Esophagus squamous epithelium (tissue), 5 donors: ENCODE measurements around the gene VTCN1. TPM values are rescaled to one million over a fixed set of nuclear protein-coding genes. Genes with fewer than 3 reads are reported as not detected.
A peak's percentile ranks its signal among the peaks of the same experiment; 100 is the strongest.

Experiments used
- DNase-seq: peaks from one replicate; lab custom pipeline; 2025; lab: John Stamatoyannopoulos, UW
- H3K27ac ChIP-seq, 4 donors: fragments of 200-600 bp; sonication (generic); one replicate each; pipeline ENCODE4 v1.5.1; 2016 to 2019; ENCODE audit warnings: mild to moderate bottlenecking in 1 of 4
- H3K27me3 ChIP-seq, 4 donors: fragments of 200-600 bp; sonication (generic); 1 replicate in 3 of 4; 2 replicates in 1 of 4; pipeline versions ENCODE4 v1.5.1 to v1.6.0; 2017 to 2021; ENCODE audit warnings: antibody characterized with exemption in 1 of 4
- H3K36me3 ChIP-seq, 3 donors: fragments of 200-600 bp; sonication (generic); one replicate each; pipeline ENCODE4 v1.5.1; 2016 to 2019
- H3K4me1 ChIP-seq, 3 donors: fragments of 200-600 bp; sonication (generic); one replicate each; pipeline ENCODE4 v1.5.1; 2017 to 2019
- H3K4me3 ChIP-seq, 4 donors: fragments of 200-600 bp; sonication (generic); 1 replicate in 3 of 4; 2 replicates in 1 of 4; pipeline ENCODE4 v1.5.1; 2016 to 2019; ENCODE audit warnings: mild to moderate bottlenecking in 2 of 4, moderate library complexity in 1 of 4
- H3K9me3 ChIP-seq, 3 donors: fragments of 200-600 bp; sonication (generic); one replicate each; pipeline ENCODE4 v1.5.1; 2016 to 2019
- CTCF ChIP-seq, 6 experiments: fragments of 450-650 bp in 4 of 6; fragments of 200-600 bp in 2 of 6; sonication (generic) in 2 of 6; IDR thresholded peaks; one replicate each; pipeline ENCODE4 v1.5.1; 2016 to 2019; ENCODE audit warnings: antibody characterized with exemption in 6 of 6, mild to moderate bottlenecking in 4 of 6, moderate library complexity in 4 of 6
- POLR2A ChIP-seq, 4 donors: fragments of 450-650 bp; IDR thresholded peaks; one replicate each; pipeline ENCODE4 v1.6.1; 2017; ENCODE audit warnings: antibody characterized with exemption in 4 of 4, mild to moderate bottlenecking in 4 of 4, moderate library complexity in 3 of 4
- WGBS, 2 donors: methylation state at CpG; one replicate each; pipeline ENCODE4 v1.1.5; 2018; 5-methylcytosine and 5-hydroxymethylcytosine counted together
- intact Hi-C: fragments of 100-400 bp; cut with DNase I; formaldehyde crosslinking; loops from one replicate; pipeline ENCODE4 v1.15.0; 2022
- total RNA-seq, 4 donors: library from RNA; depleted of rRNA; stranded (reverse); fragments of >200 nt; gene quantifications; one replicate each; pipeline ENCODE4 v1.1.0, GENCODE V29; 2016
- donor health status: DM: yes; HTN: yes; CAD: no.

VTCN1 gene
- total RNA-seq, 4 donors from 2014 or later: 1.9 TPM; not detected in 3

GRCh38 chr1:117135329-117135728, 75.4 kb downstream of the VTCN1 start:
- intact Hi-C loops: no loop called here
- DNase-seq: no peak
- WGBS, 2 donors: 72 to 94% methylated on average over 2 of the region's 2 CpGs
- Histone ChIP-seq H3K36me3 (no peaks in the 10 kb centered on the region), H3K4me3 (no peak overlapping the region), H3K9me3 (no peaks in the 10 kb centered on the region), H3K4me1 (no peaks in the 10 kb centered on the region), H3K27ac (no peak overlapping the region), H3K27me3 (peaks cover 0 to 4% (median 0%) of the 10 kb centered on the region in 4 donors)
- TF ChIP-seq POLR2A (IDR thresholded peaks at IDR 0.05): no peak
- no peak for TF ChIP-seq CTCF (IDR thresholded peaks at IDR 0.05)

GRCh38 chr1:117130526-117130925, 80.2 kb downstream of the VTCN1 start:
- WGBS, 2 donors: 89 to 90% methylated on average over 4 of the region's 4 CpGs
- H3K36me3 ChIP-seq: no peaks in the 10 kb centered on the region
- H3K4me3 ChIP-seq: no peak overlapping the region
- H3K27me3 ChIP-seq: peaks cover 0 to 2% (median 0%) of the 10 kb centered on the region in 4 donors
- no peaks in the 10 kb centered on the region for H3K9me3 ChIP-seq
- intact Hi-C loops: no loop called here
- no peak overlapping the region for H3K27ac ChIP-seq
- TF ChIP-seq CTCF (IDR thresholded peaks at IDR 0.05) (no peak), POLR2A (IDR thresholded peaks at IDR 0.05) (no peak)
- DNase-seq: no peak
- H3K4me1 ChIP-seq: peaks cover 0 to 3% (median 0%) of the 10 kb centered on the region in 3 donors

DNA sequence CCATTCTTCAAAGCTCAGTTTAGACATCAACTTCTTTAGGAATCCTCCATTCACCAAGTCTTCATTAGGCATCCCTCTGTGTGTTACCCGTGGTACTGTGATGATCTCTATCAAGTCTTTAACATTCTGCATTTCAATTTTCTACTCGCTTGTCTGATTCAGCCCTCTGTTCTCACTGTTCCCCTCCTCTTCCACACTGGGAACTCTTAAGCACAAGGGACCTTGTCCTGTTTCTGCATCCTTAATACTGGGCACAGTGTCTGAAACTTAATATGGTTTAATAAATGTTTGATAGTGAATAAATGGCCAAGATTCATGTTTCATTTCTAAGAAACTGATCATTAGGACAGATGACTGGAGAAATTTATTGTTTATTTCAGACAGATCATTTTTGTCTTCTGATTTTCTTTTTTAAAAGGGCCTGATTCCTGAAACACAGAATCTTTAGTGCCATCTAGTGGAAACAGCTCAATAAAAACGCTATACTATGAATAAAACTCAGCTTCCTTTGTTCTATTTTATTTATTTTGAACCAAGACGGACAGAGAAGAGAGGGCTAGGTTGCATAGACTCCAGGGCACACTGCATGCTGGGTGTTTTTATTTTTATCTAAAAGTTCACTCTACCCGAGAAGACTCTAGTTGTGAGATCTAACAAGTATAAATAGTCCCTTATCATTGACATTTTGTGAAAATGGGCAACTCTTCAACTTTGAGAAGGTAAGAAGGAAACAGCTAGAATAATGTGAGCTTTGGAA, 82.2 kb downstream of the VTCN1 start:
- WGBS, 2 donors: 22 to 27% methylated on average over 5 of the region's 5 CpGs
- Histone ChIP-seq H3K9me3 (no peaks in the 10 kb centered on the region), H3K4me1 (peaks cover 0 to 3% (median 0%) of the 10 kb centered on the region in 3 donors), H3K27me3 (no peaks in the 10 kb centered on the region), H3K4me3 (no peak overlapping the region), H3K36me3 (no peaks in the 10 kb centered on the region), H3K27ac (no peak overlapping the region)
- DNase-seq: no peak
- peak in 5 of 6 experiments; percentile 26 to 64 (median 41) for TF ChIP-seq CTCF (IDR thresholded peaks at IDR 0.05)
- TF ChIP-seq POLR2A (IDR thresholded peaks at IDR 0.05): no peak
- intact Hi-C loops: loop anchor here (10.0 kb wide), 1 partner anchor 64 kb away; the partner anchor contains the start of gene TTF2

DNA sequence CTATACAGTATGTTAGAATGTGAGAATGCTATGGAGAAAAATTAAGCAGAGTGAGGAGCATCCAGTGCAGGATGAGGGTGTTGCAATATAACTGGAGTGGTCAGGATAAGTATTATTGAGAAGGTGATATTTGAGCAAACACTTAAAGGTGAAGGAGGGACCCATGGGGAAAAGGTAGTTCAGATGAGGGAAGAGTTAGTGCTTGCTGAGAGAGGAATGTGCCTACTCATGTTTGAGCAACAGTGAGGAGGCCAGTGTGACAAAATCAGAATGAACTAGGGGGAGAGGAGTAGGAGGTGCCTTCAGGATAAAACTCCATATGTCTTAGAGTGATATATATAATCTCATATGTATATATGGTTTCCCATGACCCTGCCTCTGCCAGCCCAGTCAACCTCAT, 82.9 kb downstream of the VTCN1 start:
- intact Hi-C loops: loop anchor here (10.0 kb wide), 1 partner anchor 63 kb away; the partner anchor contains the start of gene TTF2
- DNase-seq: no peak
- TF ChIP-seq POLR2A (IDR thresholded peaks at IDR 0.05) (no peak), CTCF (IDR thresholded peaks at IDR 0.05) (no peak)
- Histone ChIP-seq H3K36me3 (no peaks in the 10 kb centered on the region), H3K9me3 (no peaks in the 10 kb centered on the region), H3K4me1 (peaks cover 0 to 3% (median 0%) of the 10 kb centered on the region in 3 donors), H3K27ac (no peak overlapping the region), H3K27me3 (no peaks in the 10 kb centered on the region), H3K4me3 (no peak overlapping the region)

- intact Hi-C loops: loop anchor here (10.0 kb wide), 1 partner anchor 60 kb away; the partner anchor contains the start of gene TTF2
Measured at GRCh38 chr1:117124661-117125060, 86.1 kb downstream of the VTCN1 start.

More at GRCh38 chr1:117124661-117125060, 86.1 kb downstream of the VTCN1 start:
- H3K36me3 ChIP-seq: no peaks in the 10 kb centered on the region
- WGBS, 2 donors: 65 to 69% methylated on average over 1 of the region's 1 CpG
- DNase-seq: no peak
- no peak overlapping the region for H3K27ac ChIP-seq
- H3K4me1 ChIP-seq: peaks cover 5 to 24% (median 6%) of the 10 kb centered on the region in 3 donors
- H3K27me3 ChIP-seq: no peaks in the 10 kb centered on the region
- no peak for TF ChIP-seq CTCF (IDR thresholded peaks at IDR 0.05)
- no peak for TF ChIP-seq POLR2A (IDR thresholded peaks at IDR 0.05)
- no peak overlapping the region for H3K4me3 ChIP-seq
- H3K9me3 ChIP-seq: no peaks in the 10 kb centered on the region
